ENCODE data around the gene PAX6.

The PAX6 gene

GRCh38 chr11:31797190-31798056, 13.7 kb downstream of the PAX6 start:
- TF ChIP-seq CTCF (IDR thresholded peaks at IDR 0.05; ENCODE audit: extremely low read depth, missing control alignments) = no peak
- DNase-seq (ENCODE audit: low spot score) = no peak

- TF ChIP-seq CTCF (IDR thresholded peaks at IDR 0.05; ENCODE audit: extremely low read depth, missing control alignments) = no peak
- DNase-seq (ENCODE audit: low spot score) = no peak
Observed at GRCh38 chr11:31796499-31797189, 14.5 kb downstream of the PAX6 start.

- no peak for TF ChIP-seq CTCF (IDR thresholded peaks at IDR 0.05; ENCODE audit: extremely low read depth, missing control alignments)
- DNase-seq (ENCODE audit: low spot score) = no peak
Observed at GRCh38 chr11:31795706-31796498, 15.2 kb downstream of the PAX6 start.

GRCh38 chr11:31794548-31794947, 16.6 kb downstream of the PAX6 start:
- no peak for TF ChIP-seq CTCF (IDR thresholded peaks at IDR 0.05; ENCODE audit: extremely low read depth, missing control alignments)
- DNase-seq (ENCODE audit: low spot score) = no peak

DNA sequence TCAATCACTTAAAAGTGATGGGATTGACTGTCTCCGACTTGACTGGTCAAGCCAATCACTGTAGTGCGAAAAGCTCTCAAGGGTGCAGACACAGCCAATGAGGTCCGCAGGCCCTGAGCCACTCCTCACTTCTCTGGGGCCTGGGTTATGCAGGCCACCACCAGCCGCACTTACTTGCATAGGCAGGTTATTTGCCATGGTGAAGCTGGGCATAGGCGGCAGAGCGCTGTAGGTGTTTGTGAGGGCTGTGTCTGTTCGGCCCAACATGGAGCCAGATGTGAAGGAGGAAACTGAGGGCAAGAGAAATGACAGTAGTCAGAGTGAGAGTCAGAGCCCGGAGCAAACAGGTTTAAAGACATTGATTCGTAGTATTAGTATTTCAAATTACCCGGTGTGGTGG, 17.9 kb downstream of the PAX6 start:
- no peak for DNase-seq (ENCODE audit: low spot score)

DNA sequence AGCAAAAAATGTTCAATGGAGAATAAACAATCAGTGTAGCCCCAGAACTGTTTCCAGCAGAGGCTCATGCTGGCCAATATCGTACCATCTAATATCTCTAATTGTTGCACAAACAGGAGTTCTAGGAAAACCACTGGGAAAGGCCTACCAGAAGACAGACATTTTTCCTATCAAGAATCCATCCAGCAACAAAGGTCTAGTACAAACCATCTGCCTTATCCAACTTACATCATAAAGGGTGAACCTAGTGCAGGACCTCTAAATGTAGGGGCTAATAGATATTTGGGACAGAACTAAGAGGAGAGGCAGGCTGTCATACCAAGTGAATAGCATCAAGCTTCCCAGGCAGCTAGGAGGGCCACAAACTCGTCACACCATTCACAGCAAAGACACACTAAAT, 18.7 kb downstream of the PAX6 start:
- no peak for DNase-seq (ENCODE audit: low spot score)
- no peak for TF ChIP-seq CTCF (IDR thresholded peaks at IDR 0.05; ENCODE audit: extremely low read depth, missing control alignments)

More for the DNA sequence above, 17.9 kb downstream of the PAX6 start:
- no peak for TF ChIP-seq CTCF (IDR thresholded peaks at IDR 0.05; ENCODE audit: extremely low read depth, missing control alignments)

Data from GM20000 (cell line).